Superior temporal gyrus (tissue), 1 donor: ENCODE data around the gene GTF2A1.
"Not testable (repeated sequence)": the region's sequence is repeated elsewhere in the genome, so short reads cannot be mapped to it uniquely, and the experiment has no call there.

ENCODE experiments used
- DNase-seq: peaks from one replicate; pipeline ENCODE4 v3.0.0-alpha.2; 2016; ENCODE audit errors: extremely low spot score

GTF2A1 gene

DNA sequence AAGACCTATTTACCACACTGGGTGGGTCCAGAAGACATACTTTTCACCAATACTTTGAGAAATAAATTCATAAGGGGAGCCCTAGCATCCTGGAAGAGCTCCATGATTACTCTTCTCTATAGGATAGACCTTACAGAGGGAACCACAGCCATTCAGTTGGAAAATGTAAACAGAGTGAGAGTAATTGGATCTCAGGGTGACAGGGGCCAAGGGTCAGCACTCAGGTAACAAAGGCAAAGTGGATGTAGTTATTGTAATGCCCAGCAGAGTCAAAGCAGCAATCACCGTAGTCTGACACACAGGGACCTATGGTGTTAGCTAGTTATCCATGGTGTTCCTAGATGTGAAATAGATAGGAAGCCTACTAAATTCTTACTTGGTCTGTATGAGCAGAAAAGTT is 10.8 kb upstream of the GTF2A1 start:
- no peak for DNase-seq

DNA sequence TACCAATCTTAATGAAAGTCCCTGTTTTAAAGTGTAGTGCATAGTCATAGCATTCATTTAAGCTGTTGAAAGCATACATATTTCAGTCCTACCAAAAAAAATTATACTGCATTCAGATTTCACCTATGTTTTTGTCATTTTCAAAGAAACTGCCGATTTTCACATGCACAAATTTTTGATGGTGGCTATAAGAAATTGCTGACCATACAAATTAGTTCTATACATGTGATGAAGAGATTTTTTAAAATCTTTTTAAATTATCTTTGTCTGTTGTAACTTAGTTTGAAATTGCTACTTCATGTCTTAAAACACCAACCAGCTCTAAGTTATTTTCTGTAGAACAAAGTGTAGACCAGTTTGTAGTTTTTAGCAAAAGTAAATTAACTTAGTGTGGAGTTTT is 3.5 kb upstream of the GTF2A1 start:
- no peak for DNase-seq

GRCh38 chr14:81223788-81224187 is 3.0 kb upstream of the GTF2A1 start:
- not testable (repeated sequence) for DNase-seq

- DNase-seq = no peak
Observed at GRCh38 chr14:81222691-81223090, 1.9 kb upstream of the GTF2A1 start.

- DNase-seq = no peak
Observed at GRCh38 chr14:81222126-81222525, 1.4 kb upstream of the GTF2A1 start.

DNA sequence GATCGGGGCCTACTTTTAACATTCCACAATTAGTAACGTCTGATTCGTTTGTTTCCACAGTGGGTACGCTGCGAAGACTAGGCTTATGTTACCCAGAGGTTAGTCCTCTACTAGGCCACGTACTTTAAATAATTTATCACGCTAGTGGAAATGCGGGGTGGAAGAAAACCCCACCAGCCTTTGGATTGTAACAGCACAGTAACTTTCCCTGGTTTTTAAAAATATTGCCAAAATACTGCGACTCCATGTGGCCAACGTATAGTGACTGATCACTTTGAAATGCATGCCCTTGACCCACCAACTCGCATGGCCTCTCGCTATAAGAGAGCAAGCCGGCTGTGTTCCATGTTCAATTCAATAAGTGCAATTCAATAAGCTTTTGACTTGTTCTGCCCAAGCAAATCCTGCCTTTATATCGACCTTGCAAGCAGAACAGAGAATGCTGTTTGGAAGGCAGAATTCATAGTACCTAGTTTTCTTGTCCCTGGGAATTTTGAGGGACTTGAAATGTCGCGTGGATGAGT is 882 bp upstream of the GTF2A1 start:
- no peak for DNase-seq

- DNase-seq = no peak
Observed at GRCh38 chr14:81220580-81220829, 254 bp downstream of the GTF2A1 start.

DNA sequence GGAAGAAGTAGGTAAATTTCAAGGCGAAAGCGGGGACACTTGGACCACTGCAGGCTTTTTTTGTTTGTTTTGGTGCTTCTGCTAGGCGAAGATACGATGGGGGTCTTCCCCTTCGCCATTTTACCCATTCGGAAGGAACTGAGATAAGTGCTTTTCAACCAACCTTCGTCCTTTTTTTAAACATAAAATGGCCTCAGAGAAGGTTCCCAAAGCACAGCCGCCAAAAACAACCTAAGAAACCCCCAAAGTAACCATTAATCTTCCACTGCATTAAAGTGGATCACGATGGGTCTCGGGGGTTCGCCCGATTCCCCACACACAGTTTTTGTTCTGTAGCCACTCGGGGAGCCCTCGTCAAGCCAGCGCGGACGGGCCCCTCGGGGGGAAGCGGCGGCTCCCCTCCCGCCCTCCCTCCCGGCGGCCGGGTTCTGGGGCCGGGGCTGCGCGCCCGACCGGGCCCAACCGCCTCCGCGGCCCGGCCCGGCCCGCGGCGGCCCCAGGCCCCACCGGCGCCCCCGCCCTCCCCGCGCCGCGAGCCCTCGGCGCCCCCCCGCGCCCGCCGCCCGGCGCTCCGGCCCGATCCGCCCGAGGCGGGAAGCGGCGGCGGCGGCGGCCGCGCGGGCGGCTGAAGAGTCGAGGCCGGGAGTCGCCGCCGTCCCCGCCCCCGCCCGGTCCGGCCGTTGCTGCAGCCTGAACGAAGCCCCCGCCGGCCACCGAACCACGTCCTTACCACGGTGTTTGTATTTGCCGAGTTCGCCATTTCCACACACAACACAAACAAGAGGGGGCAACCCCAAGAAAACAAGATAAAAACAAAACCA is 790 bp downstream of the GTF2A1 start:
- no peak for DNase-seq

- DNase-seq = peak; percentile 97
Observed at GRCh38 chr14:81219210-81219758, 1.5 kb downstream of the GTF2A1 start.

- peak; percentile 81 for DNase-seq
Observed at GRCh38 chr14:81211844-81212243, 8.9 kb downstream of the GTF2A1 start.

- peak; percentile 11 for DNase-seq
Observed at GRCh38 chr14:81209167-81209836, 11.5 kb downstream of the GTF2A1 start.

DNA sequence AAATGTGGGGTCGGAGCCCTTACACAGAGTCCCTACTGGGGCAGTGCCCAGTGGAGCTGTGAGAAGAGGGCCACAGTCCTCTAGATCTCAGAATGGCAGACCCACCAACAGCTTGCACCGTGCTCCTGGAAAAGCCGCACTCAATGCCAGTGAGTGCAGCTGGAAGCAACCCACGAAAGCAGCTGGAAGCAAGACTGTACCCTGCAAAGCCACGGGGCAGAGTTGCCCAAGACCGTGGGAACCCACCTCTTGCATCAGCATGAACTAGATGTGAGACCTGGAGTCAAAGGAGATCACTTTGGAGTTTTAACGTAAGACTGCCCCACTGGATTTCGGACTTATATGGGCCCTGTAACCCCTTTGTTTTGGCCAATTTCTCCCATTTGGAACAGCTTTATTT is 12.3 kb downstream of the GTF2A1 start:
- no peak for DNase-seq

DNA sequence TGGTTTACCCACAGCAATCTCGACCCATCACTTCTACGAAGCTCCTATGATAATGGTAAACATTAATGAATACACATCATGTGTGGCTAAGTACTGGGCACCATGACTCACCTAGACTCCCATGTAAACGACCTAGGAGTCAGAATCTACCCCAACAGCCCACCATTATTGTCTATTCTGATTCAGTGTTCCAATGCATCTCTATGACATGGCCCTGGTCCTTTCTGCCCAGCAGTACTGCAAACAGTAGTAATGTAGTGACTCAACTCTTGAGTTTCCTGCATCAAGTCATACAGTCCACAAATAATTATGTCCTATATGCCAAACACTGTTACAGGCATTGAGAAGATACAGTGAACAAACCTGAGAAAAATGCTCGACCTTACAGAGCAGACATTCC is 14.6 kb downstream of the GTF2A1 start:
- DNase-seq = no peak

DNA sequence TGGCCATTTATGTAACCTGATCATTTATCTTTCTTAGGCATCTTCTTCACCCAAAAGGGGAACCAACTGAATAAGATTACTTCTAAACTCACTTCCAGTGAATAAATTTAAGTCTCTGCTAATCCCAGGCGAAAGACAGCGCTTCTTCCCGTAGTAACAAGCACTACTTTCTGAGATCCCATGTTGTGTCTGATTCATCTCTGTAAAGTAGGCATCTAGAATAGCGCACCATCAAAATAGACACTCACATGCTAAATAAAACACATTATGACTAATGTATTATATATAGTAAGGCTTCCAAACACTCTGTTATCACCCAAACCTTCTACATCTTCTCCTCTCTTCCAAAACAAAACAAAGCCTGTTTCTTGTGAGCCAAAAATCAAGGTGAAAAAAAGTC is 15.1 kb downstream of the GTF2A1 start:
- no peak for DNase-seq

- DNase-seq = no peak
Observed at GRCh38 chr14:81200054-81200453, 20.7 kb downstream of the GTF2A1 start.

GRCh38 chr14:81199084-81199483 is 21.7 kb downstream of the GTF2A1 start:
- DNase-seq = no peak

- DNase-seq = no peak
Observed at GRCh38 chr14:81198651-81199050, 22.1 kb downstream of the GTF2A1 start.

GRCh38 chr14:81193924-81194633 is 26.7 kb downstream of the GTF2A1 start:
- no peak for DNase-seq

GRCh38 chr14:81192594-81192993 is 28.2 kb downstream of the GTF2A1 start:
- DNase-seq = no peak

DNA sequence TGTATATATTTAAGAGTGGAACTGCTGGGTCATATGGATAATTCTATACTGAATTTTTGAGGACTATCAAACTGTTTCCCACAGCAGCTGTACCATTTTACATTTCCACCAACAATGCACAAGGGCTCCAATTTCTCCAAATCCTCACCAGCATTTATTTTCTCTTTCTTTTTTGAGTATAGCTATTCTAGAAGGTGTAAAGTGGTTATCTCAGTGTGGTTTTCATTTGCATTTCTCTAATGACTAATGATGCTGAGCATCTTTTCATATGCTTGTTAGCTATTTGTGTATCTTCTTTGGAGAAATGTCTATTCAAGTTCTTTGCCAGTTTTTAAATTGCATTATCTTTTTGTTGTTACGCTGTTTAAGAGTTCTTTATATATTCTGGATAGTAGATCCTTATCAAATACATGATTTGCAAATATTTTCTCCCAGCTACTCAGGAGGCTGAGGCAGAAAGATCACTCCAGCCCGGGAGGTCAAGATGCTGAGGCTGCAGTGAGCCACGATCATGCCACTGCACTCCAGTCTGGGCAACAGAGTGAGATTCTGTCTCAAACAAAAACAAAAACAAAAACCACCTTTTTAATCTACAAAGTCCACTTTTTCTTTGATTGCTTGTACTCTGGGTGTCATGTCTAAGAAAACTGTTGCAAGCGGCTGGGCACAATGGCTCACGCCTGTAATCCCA is 32.8 kb downstream of the GTF2A1 start:
- DNase-seq = no peak

- DNase-seq = no peak
Observed at GRCh38 chr14:81179631-81180030, 41.1 kb downstream of the GTF2A1 start.

GRCh38 chr14:81178063-81178462 is 42.7 kb downstream of the GTF2A1 start:
- DNase-seq = no peak
